Thyroid gland (tissue), 4 donors: Measurements from ENCODE around the gene PRTFDC1.

Experiments
- CTCF ChIP-seq, 6 experiments: fragments of 200-600 bp in 3 of 6; fragments of 450-650 bp in 3 of 6; sonication (generic) in 3 of 6; IDR thresholded peaks; one replicate each; pipeline ENCODE4 v1.5.1; 2016 to 2019; ENCODE audit warnings: antibody characterized with exemption in 6 of 6, mild to moderate bottlenecking in 2 of 6, inconsistent platforms in 1 of 6, moderate library complexity in 1 of 6
- POLR2A ChIP-seq, 2 donors: fragments of 450-650 bp; IDR thresholded peaks; one replicate each; pipeline ENCODE4 v1.6.1; 2017; ENCODE audit warnings: antibody characterized with exemption in 2 of 2, mild to moderate bottlenecking in 2 of 2, moderate library complexity in 1 of 2

GRCh38 chr10:24882047-24882698 lies 70.2 kb downstream of the PRTFDC1 start:
- TF ChIP-seq CTCF (IDR thresholded peaks at IDR 0.05), result no peak
- no peak for TF ChIP-seq POLR2A (IDR thresholded peaks at IDR 0.05)
